Testis (tissue), 3 donors: Measurements from ENCODE around the gene NR4A2. TPM values are rescaled to one million over a fixed set of nuclear protein-coding genes. Genes with fewer than 3 reads are reported as not detected.

Experiments
- DNase-seq: peaks from one replicate; pipeline ENCODE4 v3.0.0-alpha.2; 2019
- H3K27ac ChIP-seq, 2 donors: fragments of 200-600 bp; sonication (generic); one replicate each; pipeline ENCODE4 v1.5.1; 2019
- H3K27me3 ChIP-seq: fragments of 200-600 bp; sonication (generic); one replicate; pipeline ENCODE4 v1.5.1; 2019
- H3K36me3 ChIP-seq: fragments of 200-600 bp; sonication (generic); one replicate; pipeline ENCODE4 v1.5.1; 2017; ENCODE audit warnings: low read depth; ENCODE audit errors: missing control alignments
- H3K4me1 ChIP-seq: fragments of 200-600 bp; sonication (generic); one replicate; pipeline ENCODE4 v1.5.1; 2019
- H3K4me3 ChIP-seq, 2 donors: fragments of 200-600 bp; sonication (generic); one replicate each; pipeline ENCODE4 v1.5.1; 2017 to 2019
- H3K9me3 ChIP-seq: fragments of 200-600 bp; sonication (generic); one replicate; pipeline ENCODE4 v1.5.1; 2017
- POLR2A ChIP-seq: fragments of 450-650 bp; IDR thresholded peaks from one replicate; pipeline ENCODE4 v1.6.1; 2017; ENCODE audit warnings: antibody characterized with exemption, mild to moderate bottlenecking, moderate library complexity
- WGBS, 2 donors: methylation state at CpG; one replicate each; pipeline ENCODE4 v1.1.5; 2018; 5-methylcytosine and 5-hydroxymethylcytosine counted together
- intact Hi-C: fragments of 100-400 bp; cut with DNase I; formaldehyde crosslinking; loops from one replicate; pipeline ENCODE4 v1.15.1; 2023; ENCODE audit warnings: low total_unique reads
- polyA plus RNA-seq: library from polyadenylated mRNA; stranded (reverse); fragments of 350-450 nt; fragmentation: Illumina TruSeq; extraction: RNeasy Lipid Tissue Mini Kit (QIAGEN cat#74804); gene quantifications from one replicate; pipeline ENCODE4 v1.2.3, GENCODE V29; 2014; ENCODE audit warnings: low read depth, low replicate concordance; ENCODE audit not compliant: insufficient read depth
- total RNA-seq, 2 donors: library from RNA; depleted of rRNA; stranded (reverse); fragments of >200 nt; gene quantifications; one replicate each; pipeline ENCODE4 v1.2.3, GENCODE V29; 2016
- TF ChIP-seq, protein P1 (sequence below), 3 experiments: fragments of 450-650 bp in 2 of 3; fragments of 200-600 bp in 1 of 3; sonication (generic) in 1 of 3; IDR thresholded peaks; one replicate each; pipeline ENCODE4 v1.5.1; 2016 to 2019; ENCODE audit warnings: antibody characterized with exemption in 3 of 3, mild to moderate bottlenecking in 2 of 3, moderate library complexity in 1 of 3

Gene NR4A2
- total and polyA plus RNA-seq, 3 donors from 2014 or later = 3.2 to 9.5 (median 3.9) TPM

DNA sequence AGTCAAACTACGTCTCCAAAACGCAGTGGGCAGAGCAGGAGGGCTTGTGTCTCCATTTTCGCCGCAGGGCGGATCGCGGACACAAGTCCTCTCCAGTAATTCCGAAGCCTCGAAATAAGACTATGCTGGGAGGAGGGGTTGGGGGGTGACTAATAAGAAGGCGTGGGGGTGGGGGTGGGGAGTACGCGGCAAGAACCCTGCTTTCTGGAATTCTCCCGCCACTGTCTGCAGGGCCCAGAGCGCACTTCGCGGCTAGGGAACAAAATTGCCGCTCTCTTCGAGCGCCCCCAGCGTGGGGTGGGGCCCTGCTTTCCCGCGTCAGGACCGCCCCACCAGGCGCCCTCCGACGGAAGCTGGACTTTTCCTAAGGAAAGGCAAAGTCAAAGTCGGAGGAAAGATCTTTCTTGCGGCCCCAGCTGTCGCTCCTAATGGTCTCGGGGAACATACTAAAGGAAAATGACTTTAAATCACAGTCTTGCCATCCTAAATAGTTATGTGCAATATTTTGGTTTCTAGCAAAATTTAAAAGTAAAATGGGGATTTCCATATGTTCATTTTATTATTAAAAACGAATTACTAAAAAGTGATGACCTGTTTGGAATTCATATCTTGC lies 11.9 kb downstream of the NR4A2 start:
- Histone ChIP-seq H3K36me3 (no peaks in the 10 kb centered on the region), H3K27me3 (no peaks in the 10 kb centered on the region), H3K27ac (peak overlapping the region in 1 of 2 donors; percentile 34), H3K4me1 (peaks cover 16% of the 10 kb centered on the region), H3K9me3 (no peaks in the 10 kb centered on the region), H3K4me3 (peak overlapping the region; percentile 45 to 55)
- intact Hi-C loops = no loop called here
- DNase-seq = no peak
- 2 to 4% methylated on average over 24 to 31 of the region's 31 CpGs for WGBS, 2 donors
- TF ChIP-seq POLR2A = no peak
- TF ChIP-seq, protein P1, sequence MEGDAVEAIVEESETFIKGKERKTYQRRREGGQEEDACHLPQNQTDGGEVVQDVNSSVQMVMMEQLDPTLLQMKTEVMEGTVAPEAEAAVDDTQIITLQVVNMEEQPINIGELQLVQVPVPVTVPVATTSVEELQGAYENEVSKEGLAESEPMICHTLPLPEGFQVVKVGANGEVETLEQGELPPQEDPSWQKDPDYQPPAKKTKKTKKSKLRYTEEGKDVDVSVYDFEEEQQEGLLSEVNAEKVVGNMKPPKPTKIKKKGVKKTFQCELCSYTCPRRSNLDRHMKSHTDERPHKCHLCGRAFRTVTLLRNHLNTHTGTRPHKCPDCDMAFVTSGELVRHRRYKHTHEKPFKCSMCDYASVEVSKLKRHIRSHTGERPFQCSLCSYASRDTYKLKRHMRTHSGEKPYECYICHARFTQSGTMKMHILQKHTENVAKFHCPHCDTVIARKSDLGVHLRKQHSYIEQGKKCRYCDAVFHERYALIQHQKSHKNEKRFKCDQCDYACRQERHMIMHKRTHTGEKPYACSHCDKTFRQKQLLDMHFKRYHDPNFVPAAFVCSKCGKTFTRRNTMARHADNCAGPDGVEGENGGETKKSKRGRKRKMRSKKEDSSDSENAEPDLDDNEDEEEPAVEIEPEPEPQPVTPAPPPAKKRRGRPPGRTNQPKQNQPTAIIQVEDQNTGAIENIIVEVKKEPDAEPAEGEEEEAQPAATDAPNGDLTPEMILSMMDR (IDR thresholded peaks at IDR 0.05) = no peak

DNA sequence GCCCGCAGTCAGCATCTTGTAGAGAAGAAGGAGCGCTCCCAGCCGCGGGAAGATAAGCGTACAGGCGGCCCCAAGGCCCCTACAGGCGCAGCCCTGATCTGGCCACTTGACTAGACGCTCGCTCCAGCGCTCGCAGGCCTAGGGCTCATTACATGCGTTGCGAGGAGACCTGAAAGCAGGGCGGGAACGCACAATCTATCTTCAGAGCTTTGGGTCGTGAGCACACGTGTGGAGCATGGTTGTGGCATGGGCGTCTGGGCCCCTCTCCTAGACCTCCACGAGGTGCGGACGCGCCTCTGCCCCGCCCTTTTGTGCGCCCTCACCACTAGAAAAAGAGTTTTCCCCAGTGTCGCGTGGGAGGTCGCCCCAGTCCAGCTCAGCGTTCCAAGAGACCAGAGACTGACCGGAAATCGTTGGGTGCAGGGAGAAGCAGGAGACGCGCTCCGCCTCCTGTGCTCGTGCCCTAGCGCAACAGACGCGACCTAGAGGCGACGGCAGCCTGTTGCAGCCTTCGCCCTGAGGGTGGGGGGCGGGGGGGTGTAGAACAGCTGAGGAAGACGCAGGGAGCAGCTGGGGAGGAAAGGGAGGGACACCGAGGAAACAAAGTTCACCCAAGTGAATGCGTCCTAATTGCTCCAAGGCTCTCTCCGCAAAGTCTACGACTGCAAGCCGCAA lies 12.6 kb downstream of the NR4A2 start:
- peak overlapping the region; percentile 45 to 55 for H3K4me3 ChIP-seq
- 3 to 4% methylated on average over 23 to 47 of the region's 47 CpGs for WGBS, 2 donors
- no peaks in the 10 kb centered on the region for H3K27me3 ChIP-seq
- TF ChIP-seq, protein P1 (IDR thresholded peaks at IDR 0.05) = no peak
- TF ChIP-seq POLR2A = no peak
- no peaks in the 10 kb centered on the region for H3K9me3 ChIP-seq
- peak; percentile 70 for DNase-seq
- H3K27ac ChIP-seq = peak overlapping the region in 1 of 2 donors; percentile 46
- intact Hi-C loops = no loop called here
- H3K4me1 ChIP-seq = peaks cover 16% of the 10 kb centered on the region
- no peaks in the 10 kb centered on the region for H3K36me3 ChIP-seq

DNA sequence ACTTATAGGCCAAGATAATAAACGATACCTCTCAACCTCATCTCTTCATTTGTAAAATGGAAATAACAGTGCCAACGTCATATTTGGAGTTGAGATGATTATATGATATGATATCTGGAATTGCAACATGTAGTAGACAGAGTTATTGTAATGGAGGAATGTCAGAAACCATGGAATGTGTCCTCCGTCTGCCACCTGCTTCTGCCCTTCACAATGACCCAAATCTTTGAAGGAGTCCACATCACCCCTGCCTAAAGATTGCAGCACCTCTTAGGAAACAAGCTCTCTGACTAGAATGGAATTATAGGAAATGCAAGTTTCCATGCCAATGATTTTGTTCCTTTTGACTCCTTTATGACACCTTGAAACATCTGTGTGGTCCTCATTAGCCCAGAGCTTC lies 14.9 kb downstream of the NR4A2 start:
- WGBS, 2 donors = 79 to 81% methylated on average over 3 of the region's 3 CpGs

DNA sequence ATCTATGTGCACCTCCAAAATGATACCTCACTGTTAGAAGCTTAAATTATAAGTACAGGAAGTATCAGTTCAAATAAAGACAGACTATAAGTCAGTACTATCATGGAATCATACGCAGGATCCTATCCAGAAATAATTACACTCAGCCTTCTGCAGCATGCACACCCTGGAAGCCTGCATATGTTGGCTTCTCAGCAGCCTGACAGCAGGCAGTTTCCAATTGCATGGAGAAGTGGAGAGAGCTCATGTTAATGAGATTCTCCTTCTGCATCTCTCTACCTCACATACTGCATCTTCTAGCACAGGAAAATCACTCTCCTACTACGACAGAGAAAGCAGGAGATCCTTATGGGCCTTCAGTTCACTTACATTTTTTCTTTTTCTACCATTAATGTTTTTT lies 20.5 kb downstream of the NR4A2 start:
- Histone ChIP-seq H3K27ac (no peak overlapping the region), H3K9me3 (no peaks in the 10 kb centered on the region), H3K4me3 (no peak overlapping the region), H3K4me1 (no peaks in the 10 kb centered on the region), H3K36me3 (no peaks in the 10 kb centered on the region), H3K27me3 (no peaks in the 10 kb centered on the region)
- DNase-seq = no peak
- intact Hi-C loops = no loop called here
- WGBS, 2 donors = 66 to 70% methylated on average over 2 of the region's 2 CpGs
- TF ChIP-seq, protein P1 (IDR thresholded peaks at IDR 0.05) = no peak
- TF ChIP-seq POLR2A = no peak

More for the DNA sequence above, 14.9 kb downstream of the NR4A2 start:
- TF ChIP-seq, protein P1 (IDR thresholded peaks at IDR 0.05) = no peak
- TF ChIP-seq POLR2A = no peak
- H3K4me3 ChIP-seq = no peak overlapping the region
- no peak overlapping the region for H3K27ac ChIP-seq
- intact Hi-C loops = no loop called here
- H3K36me3 ChIP-seq = no peaks in the 10 kb centered on the region
- no peak for DNase-seq
- H3K9me3 ChIP-seq = no peaks in the 10 kb centered on the region
- H3K4me1 ChIP-seq = peaks cover 16% of the 10 kb centered on the region
- no peaks in the 10 kb centered on the region for H3K27me3 ChIP-seq
